Subcutaneous adipose tissue (tissue), 4 donors: ENCODE results near the gene C19orf18. TPM values are rescaled to one million over a fixed set of nuclear protein-coding genes. Genes with fewer than 3 reads are reported as not detected.

Source experiments
- total RNA-seq, 4 donors: library from RNA; depleted of rRNA; stranded (reverse); fragments of >200 nt; gene quantifications; one replicate each; pipeline ENCODE4 v1.1.0, GENCODE V29; 2016
- TF ChIP-seq, protein P1 (sequence below): fragments of 450-650 bp; IDR thresholded peaks from one replicate; pipeline ENCODE4 v1.5.1; 2016; ENCODE audit warnings: low read depth, mild to moderate bottlenecking, control low read depth, antibody characterized with exemption, moderate library complexity

The C19orf18 gene
- total RNA-seq, 4 donors from 2014 or later, result 0.68 TPM; not detected in 3

DNA sequence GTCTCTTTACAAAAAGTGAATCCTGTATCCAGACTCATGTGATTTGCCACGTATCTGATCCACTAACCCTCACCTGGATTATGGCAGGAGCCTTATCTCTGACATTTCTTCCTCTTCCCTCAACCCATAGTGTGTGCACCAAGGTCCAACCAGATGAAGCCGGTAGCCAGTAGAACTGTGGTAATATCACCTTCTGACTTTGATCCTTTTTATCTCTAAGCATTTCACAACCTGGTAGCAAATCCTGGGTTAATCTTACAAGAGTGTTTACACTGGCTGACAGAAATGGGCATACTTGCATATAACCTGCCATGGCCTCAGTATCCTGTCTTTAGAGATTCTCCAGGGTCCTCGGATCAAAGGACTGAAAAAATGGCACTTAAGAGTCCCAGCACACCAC is 59.8 kb downstream of the C19orf18 start:
- TF ChIP-seq, protein P1, sequence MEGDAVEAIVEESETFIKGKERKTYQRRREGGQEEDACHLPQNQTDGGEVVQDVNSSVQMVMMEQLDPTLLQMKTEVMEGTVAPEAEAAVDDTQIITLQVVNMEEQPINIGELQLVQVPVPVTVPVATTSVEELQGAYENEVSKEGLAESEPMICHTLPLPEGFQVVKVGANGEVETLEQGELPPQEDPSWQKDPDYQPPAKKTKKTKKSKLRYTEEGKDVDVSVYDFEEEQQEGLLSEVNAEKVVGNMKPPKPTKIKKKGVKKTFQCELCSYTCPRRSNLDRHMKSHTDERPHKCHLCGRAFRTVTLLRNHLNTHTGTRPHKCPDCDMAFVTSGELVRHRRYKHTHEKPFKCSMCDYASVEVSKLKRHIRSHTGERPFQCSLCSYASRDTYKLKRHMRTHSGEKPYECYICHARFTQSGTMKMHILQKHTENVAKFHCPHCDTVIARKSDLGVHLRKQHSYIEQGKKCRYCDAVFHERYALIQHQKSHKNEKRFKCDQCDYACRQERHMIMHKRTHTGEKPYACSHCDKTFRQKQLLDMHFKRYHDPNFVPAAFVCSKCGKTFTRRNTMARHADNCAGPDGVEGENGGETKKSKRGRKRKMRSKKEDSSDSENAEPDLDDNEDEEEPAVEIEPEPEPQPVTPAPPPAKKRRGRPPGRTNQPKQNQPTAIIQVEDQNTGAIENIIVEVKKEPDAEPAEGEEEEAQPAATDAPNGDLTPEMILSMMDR, result no peak

Other genes starting within 250 kb of the C19orf18 start
- gene ZNF671, start 246.9 kb downstream of the C19orf18 start, total RNA-seq, result 1 to 10 TPM; 3.9 to 8.1 (median 6.4) TPM
- 10 to 100 TPM in 2 of 4 donors, 1 to 10 TPM in 2; 8.8 to 10.9 (median 10.1) TPM for gene ZNF776, start 227.7 kb downstream of the C19orf18 start, total RNA-seq
- gene ZNF586, start 204.9 kb downstream of the C19orf18 start, total RNA-seq, result 10 to 100 TPM; 17.8 to 22.5 (median 20.9) TPM
- gene ZNF552, start 159.6 kb downstream of the C19orf18 start, total RNA-seq, result 10 to 100 TPM in 1 of 4 donors, 1 to 10 TPM in 3; 3.9 to 10.4 (median 5.4) TPM
- gene ZNF587B, start 144.2 kb downstream of the C19orf18 start, total RNA-seq, result 10 to 100 TPM; 10.0 to 17.5 (median 12.3) TPM
- gene ZNF587, start 124.7 kb downstream of the C19orf18 start, total RNA-seq, result 10 to 100 TPM; 14.5 to 30.5 (median 19.9) TPM
- 1 to 10 TPM; 6.8 to 9.0 (median 8.7) TPM for gene ZNF814, start 85.5 kb downstream of the C19orf18 start, total RNA-seq
- 10 to 100 TPM; 13.9 to 19.2 (median 15.0) TPM for gene ZNF417, start 57.9 kb downstream of the C19orf18 start, total RNA-seq
- 1 to 10 TPM; 2.5 to 5.1 (median 4.3) TPM for gene ZNF418, start 39.1 kb downstream of the C19orf18 start, total RNA-seq
- gene ZNF256, start 26.8 kb downstream of the C19orf18 start, total RNA-seq, result 1 to 10 TPM; 3.1 to 7.0 (median 4.9) TPM
- 10 to 100 TPM; 10.0 to 41.6 (median 13.9) TPM for gene ZNF606, start 28.3 kb upstream of the C19orf18 start, total RNA-seq
- gene ZSCAN1, start 59.5 kb upstream of the C19orf18 start, total RNA-seq, result not detected
- 1 to 10 TPM; 1.1 to 6.2 (median 3.4) TPM for gene ZNF135, start 84.7 kb upstream of the C19orf18 start, total RNA-seq
- gene ZSCAN18, start 123.7 kb upstream of the C19orf18 start, total RNA-seq, result 10 to 100 TPM; 16.6 to 34.1 (median 23.3) TPM
- gene ZNF329, start 176.3 kb upstream of the C19orf18 start, total RNA-seq, result 1 to 10 TPM; 7.5 to 8.3 (median 7.9) TPM
- gene ZNF274, start 208.5 kb upstream of the C19orf18 start, total RNA-seq, result 10 to 100 TPM; 17.0 to 25.5 (median 20.3) TPM